ENCODE data around the gene GPBP1. TPM values are rescaled to one million over a fixed set of nuclear protein-coding genes. Genes with fewer than 3 reads are reported as not detected.
"Not testable (repeated sequence)": the region's sequence is repeated elsewhere in the genome, so short reads cannot be mapped to it uniquely, and the experiment has no call there.

GPBP1 gene
- total and polyA plus RNA-seq, 2 donors from 2014 or later, result 52.7 to 80.9 TPM

DNA sequence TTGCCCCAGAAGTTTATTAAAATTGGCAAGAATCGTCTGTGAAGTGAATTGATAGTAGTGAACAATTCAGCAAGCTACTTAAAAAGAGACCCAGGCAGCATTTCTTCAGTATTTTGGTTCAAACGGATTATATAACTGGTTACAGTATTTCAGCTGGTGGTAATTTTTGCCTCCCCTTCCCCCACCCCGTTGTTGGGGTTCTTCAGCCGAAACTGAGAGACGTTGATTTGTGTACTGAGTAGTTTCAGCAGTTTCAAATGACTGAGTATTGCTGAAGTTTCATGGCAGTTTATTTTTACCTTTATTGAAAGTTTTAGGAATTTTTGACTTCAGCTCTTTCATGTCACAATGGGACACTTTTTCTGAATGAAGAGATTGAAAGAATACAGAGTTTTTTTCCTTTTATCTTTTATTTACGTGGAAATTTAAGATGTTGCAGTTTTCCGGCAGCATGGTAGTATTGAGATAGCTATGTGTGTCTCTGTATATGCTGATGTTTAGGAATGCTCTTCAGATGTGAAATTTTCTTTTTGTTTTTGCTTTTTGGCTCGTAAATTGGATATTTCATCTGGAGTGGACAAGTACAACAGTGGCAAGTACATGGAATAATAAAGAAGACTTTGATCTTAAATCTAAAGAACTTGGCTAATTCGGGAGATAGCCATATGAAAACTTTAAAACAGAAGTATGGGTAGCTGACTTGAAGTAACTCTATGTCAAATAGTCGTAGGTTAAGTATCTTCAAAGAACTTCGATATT, 1.9 kb downstream of the GPBP1 start:
- peak overlapping the region; percentile 87 to 95 (median 91) for H3K4me3 ChIP-seq (ENCODE audit: low read length in 3 of 3)
- intact Hi-C loops (cut with DNase I), result no loop called here
- H3K9ac ChIP-seq (ENCODE audit: low read length in 3 of 3), result peak overlapping the region in 2 of 3 donors; percentile 85 to 100

GRCh38 chr5:57176350-57176857, 2.5 kb downstream of the GPBP1 start:
- DNase-seq, result peak in 2 of 5 donors; percentile 69 to 78

More for the DNA sequence above, 1.9 kb downstream of the GPBP1 start:
- FAIRE-seq (no peak), DNase-seq (peak in 3 of 5 donors; percentile 29 to 74 (median 71))
- Histone ChIP-seq H3K27ac (ENCODE audit: low read depth in 2 of 2, low read length in 2 of 2) (peak overlapping the region; percentile 55 to 61), H3K36me3 (ENCODE audit: control insufficient read depth in 2 of 3, insufficient read depth in 3 of 3, low read length in 3 of 3) (no peaks in the 10 kb centered on the region), H3K9me3 (ENCODE audit: control insufficient read depth in 2 of 3, insufficient read depth in 1 of 3, low read length in 3 of 3) (no peaks in the 10 kb centered on the region), H3K27me3 (ENCODE audit: control insufficient read depth, insufficient read depth, low read length) (no peaks in the 10 kb centered on the region), H3K4me1 (ENCODE audit: control insufficient read depth in 2 of 3, insufficient read depth in 2 of 3, low read depth in 1 of 3, low read length in 3 of 3) (peaks cover 0 to 13% (median 12%) of the 10 kb centered on the region in 3 donors)
- TF ChIP-seq, protein P1, sequence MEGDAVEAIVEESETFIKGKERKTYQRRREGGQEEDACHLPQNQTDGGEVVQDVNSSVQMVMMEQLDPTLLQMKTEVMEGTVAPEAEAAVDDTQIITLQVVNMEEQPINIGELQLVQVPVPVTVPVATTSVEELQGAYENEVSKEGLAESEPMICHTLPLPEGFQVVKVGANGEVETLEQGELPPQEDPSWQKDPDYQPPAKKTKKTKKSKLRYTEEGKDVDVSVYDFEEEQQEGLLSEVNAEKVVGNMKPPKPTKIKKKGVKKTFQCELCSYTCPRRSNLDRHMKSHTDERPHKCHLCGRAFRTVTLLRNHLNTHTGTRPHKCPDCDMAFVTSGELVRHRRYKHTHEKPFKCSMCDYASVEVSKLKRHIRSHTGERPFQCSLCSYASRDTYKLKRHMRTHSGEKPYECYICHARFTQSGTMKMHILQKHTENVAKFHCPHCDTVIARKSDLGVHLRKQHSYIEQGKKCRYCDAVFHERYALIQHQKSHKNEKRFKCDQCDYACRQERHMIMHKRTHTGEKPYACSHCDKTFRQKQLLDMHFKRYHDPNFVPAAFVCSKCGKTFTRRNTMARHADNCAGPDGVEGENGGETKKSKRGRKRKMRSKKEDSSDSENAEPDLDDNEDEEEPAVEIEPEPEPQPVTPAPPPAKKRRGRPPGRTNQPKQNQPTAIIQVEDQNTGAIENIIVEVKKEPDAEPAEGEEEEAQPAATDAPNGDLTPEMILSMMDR (IDR thresholded peaks at IDR 0.05; ENCODE audit: borderline replicate concordance, extremely low read depth, insufficient read depth), result no peak

DNA sequence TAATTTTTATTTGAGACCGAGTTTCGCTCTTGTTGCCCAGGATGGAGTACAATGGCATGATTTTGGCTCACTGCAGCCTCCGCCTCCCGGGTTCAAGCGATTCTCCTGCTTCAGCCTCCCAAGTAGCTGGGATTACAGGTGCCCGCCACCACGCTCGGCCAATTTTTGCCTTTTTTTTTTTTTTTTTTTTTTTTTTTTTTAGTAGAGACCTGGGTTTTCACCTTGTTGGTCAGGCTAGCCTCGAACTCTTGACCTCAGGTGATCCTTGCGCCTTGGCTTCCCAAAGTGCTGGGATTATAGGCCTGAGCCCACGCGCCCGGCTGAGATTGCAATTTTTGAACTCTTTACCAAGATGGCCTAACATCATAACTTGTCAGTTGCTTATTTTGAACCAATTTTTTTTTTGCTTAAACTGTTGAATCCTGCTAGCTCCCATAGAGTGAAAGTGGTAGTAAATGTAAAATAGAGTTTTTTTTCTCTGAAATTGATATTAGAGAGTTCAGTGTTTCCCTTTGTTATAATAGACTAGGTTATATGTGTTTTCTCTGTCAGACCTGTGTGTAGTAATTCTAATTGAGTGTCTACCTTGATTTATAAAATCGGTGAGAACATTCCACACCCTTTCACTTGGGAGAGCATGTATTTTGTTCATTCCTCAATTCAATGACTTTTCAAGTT, 3.8 kb downstream of the GPBP1 start:
- Histone ChIP-seq H3K27ac (ENCODE audit: low read depth in 2 of 2, low read length in 2 of 2) (no peak overlapping the region), H3K4me3 (ENCODE audit: low read length in 3 of 3) (peak overlapping the region in 2 of 3 donors; percentile 91 to 95), H3K4me1 (ENCODE audit: control insufficient read depth in 2 of 3, insufficient read depth in 2 of 3, low read depth in 1 of 3, low read length in 3 of 3) (peaks cover 0 to 12% (median 7%) of the 10 kb centered on the region in 3 donors), H3K27me3 (ENCODE audit: control insufficient read depth, insufficient read depth, low read length) (no peaks in the 10 kb centered on the region), H3K36me3 (ENCODE audit: control insufficient read depth in 2 of 3, insufficient read depth in 3 of 3, low read length in 3 of 3) (no peaks in the 10 kb centered on the region), H3K9ac (ENCODE audit: low read length in 3 of 3) (peak overlapping the region in 1 of 3 donors; percentile 12), H3K9me3 (ENCODE audit: control insufficient read depth in 2 of 3, insufficient read depth in 1 of 3, low read length in 3 of 3) (no peaks in the 10 kb centered on the region)
- TF ChIP-seq, protein P1 (IDR thresholded peaks at IDR 0.05; ENCODE audit: borderline replicate concordance, extremely low read depth, insufficient read depth), result no peak
- DNase-seq (no peak), FAIRE-seq (no peak)
- intact Hi-C loops (cut with DNase I), result no loop called here

More at GRCh38 chr5:57176350-57176857, 2.5 kb downstream of the GPBP1 start:
- no peaks in the 10 kb centered on the region for H3K9me3 ChIP-seq (ENCODE audit: control insufficient read depth in 2 of 3, insufficient read depth in 1 of 3, low read length in 3 of 3)
- H3K27me3 ChIP-seq (ENCODE audit: control insufficient read depth, insufficient read depth, low read length), result no peaks in the 10 kb centered on the region
- peak overlapping the region; percentile 87 to 95 (median 91) for H3K4me3 ChIP-seq (ENCODE audit: low read length in 3 of 3)
- no peaks in the 10 kb centered on the region for H3K36me3 ChIP-seq (ENCODE audit: control insufficient read depth in 2 of 3, insufficient read depth in 3 of 3, low read length in 3 of 3)
- intact Hi-C loops (cut with DNase I), result no loop called here
- H3K27ac ChIP-seq (ENCODE audit: low read depth in 2 of 2, low read length in 2 of 2), result peak overlapping the region in 1 of 2 donors; percentile 55
- H3K4me1 ChIP-seq (ENCODE audit: control insufficient read depth in 2 of 3, insufficient read depth in 2 of 3, low read depth in 1 of 3, low read length in 3 of 3), result peaks cover 0 to 15% (median 12%) of the 10 kb centered on the region in 3 donors
- peak overlapping the region; percentile 44 to 100 (median 85) for H3K9ac ChIP-seq (ENCODE audit: low read length in 3 of 3)
- FAIRE-seq, result peak; percentile 59
- TF ChIP-seq, protein P1 (IDR thresholded peaks at IDR 0.05; ENCODE audit: borderline replicate concordance, extremely low read depth, insufficient read depth), result no peak

DNA sequence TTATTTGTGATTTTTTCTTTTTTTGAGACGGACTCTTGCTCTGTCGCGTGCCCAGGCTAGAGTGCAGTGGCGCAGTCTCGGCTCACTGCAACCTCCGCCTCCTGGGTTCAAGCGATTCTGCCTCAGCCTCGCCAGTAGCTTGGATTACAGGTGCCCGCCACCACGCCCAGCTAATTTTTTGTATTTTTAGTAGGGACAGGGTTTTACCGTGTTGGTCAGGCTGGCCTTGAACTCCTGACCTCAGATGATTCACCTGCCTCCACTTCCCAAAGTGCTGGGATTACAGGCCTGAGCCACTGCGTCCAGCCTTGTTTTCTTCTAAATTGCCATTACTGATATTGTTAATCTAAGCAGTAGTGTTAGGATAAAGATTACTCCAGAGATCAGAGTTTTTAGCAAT, 4.4 kb downstream of the GPBP1 start:
- peak overlapping the region in 2 of 3 donors; percentile 54 to 91 for H3K4me3 ChIP-seq (ENCODE audit: low read length in 3 of 3)
- H3K27ac ChIP-seq (ENCODE audit: low read depth in 2 of 2, low read length in 2 of 2); FAIRE-seq; H3K36me3 ChIP-seq (ENCODE audit: control insufficient read depth in 2 of 3, insufficient read depth in 3 of 3, low read length in 3 of 3); H3K9me3 ChIP-seq (ENCODE audit: control insufficient read depth in 2 of 3, insufficient read depth in 1 of 3, low read length in 3 of 3); H3K27me3 ChIP-seq (ENCODE audit: control insufficient read depth, insufficient read depth, low read length); intact Hi-C loops (cut with DNase I); DNase-seq: not testable (repeated sequence)
- peaks cover 0 to 12% (median 7%) of the 10 kb centered on the region in 3 donors for H3K4me1 ChIP-seq (ENCODE audit: control insufficient read depth in 2 of 3, insufficient read depth in 2 of 3, low read depth in 1 of 3, low read length in 3 of 3)
- H3K9ac ChIP-seq (ENCODE audit: low read length in 3 of 3), result peak overlapping the region in 1 of 3 donors; percentile 53
